Fibroblast of villous mesenchyme (primary cell): ENCODE measurements around the gene SSH2. TPM values are rescaled to one million over a fixed set of nuclear protein-coding genes. Genes with fewer than 3 reads are reported as not detected.
A peak's percentile ranks its signal among the peaks of the same experiment; 100 is the strongest.

Source experiments
- DNase-seq: peaks from one replicate; pipeline ENCODE4 v3.0.0-alpha.2; 2010; ENCODE audit warnings: low read depth
- H3K4me3 ChIP-seq: 2 replicates; pipeline ENCODE4 v1.5.1; 2011; ENCODE audit warnings: low read depth, mild to moderate bottlenecking, low read length
- total RNA-seq: library from RNA; depleted of rRNA; stranded (reverse); fragments of >200 nt; gene quantifications from 2 replicates; pipeline ENCODE4 v1.2.3, GENCODE V29; 2012
- TF ChIP-seq, protein P1 (sequence below): IDR thresholded peaks from 2 replicates; pipeline ENCODE4 v1.5.1; 2012; ENCODE audit warnings: low read depth, mild to moderate bottlenecking, low read length; ENCODE audit not compliant: insufficient read depth

Gene SSH2
- total RNA-seq, 1 donor: 19.0 TPM

DNA sequence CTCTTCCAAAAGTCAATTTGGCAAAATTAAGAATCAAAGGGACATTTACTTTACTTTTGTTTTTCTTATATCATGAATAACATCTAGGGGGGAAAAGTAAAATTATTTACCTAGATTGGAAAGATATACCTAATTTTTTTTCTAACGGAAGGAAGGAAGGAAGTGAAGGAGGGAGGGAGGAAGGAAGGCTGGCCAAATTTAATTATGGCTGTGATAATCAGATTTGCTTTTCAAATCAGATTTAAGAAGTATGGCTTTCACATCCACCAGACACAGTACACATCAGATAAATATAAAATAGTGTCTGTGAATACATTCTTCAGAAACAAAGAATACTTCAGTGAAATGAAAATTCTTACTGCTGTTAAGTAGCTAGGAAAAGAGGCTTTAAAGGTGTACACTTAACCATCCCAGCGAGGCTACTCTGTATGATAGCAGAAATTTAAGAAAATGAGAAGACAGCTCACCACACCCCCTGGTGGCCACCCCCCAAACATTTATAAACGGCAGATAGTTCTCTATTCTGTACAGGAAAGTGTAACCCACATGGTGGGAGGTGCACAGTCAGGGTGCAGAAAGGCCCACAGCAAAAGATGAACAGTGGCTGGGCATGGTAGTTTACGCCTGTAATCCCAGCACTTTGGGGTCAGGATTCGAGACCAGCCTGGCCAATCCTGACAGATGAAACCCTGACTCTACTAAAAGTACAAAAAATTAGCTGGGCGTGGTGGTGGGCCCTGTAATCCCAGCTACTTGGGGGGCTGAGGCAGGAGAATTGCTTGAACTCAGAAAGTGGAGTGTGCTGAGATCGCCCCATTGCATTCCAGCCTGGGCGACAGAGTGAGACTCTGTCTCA, 150.8 kb downstream of the SSH2 start:
- TF ChIP-seq, protein P1, sequence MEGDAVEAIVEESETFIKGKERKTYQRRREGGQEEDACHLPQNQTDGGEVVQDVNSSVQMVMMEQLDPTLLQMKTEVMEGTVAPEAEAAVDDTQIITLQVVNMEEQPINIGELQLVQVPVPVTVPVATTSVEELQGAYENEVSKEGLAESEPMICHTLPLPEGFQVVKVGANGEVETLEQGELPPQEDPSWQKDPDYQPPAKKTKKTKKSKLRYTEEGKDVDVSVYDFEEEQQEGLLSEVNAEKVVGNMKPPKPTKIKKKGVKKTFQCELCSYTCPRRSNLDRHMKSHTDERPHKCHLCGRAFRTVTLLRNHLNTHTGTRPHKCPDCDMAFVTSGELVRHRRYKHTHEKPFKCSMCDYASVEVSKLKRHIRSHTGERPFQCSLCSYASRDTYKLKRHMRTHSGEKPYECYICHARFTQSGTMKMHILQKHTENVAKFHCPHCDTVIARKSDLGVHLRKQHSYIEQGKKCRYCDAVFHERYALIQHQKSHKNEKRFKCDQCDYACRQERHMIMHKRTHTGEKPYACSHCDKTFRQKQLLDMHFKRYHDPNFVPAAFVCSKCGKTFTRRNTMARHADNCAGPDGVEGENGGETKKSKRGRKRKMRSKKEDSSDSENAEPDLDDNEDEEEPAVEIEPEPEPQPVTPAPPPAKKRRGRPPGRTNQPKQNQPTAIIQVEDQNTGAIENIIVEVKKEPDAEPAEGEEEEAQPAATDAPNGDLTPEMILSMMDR: peak; percentile 77
- H3K4me3 ChIP-seq: no peak overlapping the region
- DNase-seq: peak; percentile 72

DNA sequence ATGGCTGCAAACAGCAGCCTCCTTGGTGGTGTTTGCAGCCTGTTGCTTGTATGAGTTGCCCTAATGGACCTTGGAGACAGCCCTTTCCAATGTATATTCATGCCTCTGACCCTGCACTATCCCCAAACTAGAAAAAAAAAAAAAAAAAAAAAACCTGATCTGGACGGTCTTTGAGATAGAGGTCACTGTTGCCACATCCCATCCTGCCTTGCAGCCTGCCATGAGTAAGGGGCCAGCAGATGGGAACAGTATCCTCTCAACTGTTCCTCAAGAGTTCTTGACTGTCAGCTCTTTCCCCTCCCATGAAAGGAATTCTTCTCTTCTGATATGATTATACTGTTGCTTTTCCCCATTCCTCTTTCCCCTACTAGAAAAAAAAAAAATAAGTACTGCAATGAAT, 152.4 kb downstream of the SSH2 start:
- no peak overlapping the region for H3K4me3 ChIP-seq
- DNase-seq: no peak

GRCh38 chr17:29776026-29776425, 154.0 kb downstream of the SSH2 start:
- no peak for DNase-seq
- TF ChIP-seq, protein P1: no peak
- no peak overlapping the region for H3K4me3 ChIP-seq

More for the DNA sequence above, 152.4 kb downstream of the SSH2 start:
- TF ChIP-seq, protein P1: no peak

GRCh38 chr17:29772981-29773380, 157.0 kb downstream of the SSH2 start:
- DNase-seq: no peak
- H3K4me3 ChIP-seq: no peak overlapping the region
- TF ChIP-seq, protein P1: no peak

DNA sequence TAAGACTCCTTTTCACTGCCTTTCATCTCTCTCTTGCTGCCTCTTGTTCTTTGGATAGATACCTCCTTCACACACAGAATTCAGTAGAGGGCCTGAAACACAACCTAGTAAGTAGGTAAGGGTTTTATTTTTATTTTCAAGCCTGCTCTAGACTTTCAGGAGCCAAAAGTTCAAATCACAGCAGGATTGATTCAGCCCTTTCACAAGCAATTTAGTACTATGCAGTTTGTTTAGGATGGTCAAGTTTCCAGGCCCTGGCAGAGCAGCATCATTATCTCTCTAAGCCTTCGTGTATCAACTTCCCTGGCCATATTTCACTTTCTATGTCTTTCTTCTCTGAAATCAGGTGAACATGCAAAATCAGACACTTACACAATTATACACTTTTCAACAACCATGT, 158.5 kb downstream of the SSH2 start:
- H3K4me3 ChIP-seq: no peak overlapping the region
- no peak for DNase-seq
- TF ChIP-seq, protein P1: no peak

DNA sequence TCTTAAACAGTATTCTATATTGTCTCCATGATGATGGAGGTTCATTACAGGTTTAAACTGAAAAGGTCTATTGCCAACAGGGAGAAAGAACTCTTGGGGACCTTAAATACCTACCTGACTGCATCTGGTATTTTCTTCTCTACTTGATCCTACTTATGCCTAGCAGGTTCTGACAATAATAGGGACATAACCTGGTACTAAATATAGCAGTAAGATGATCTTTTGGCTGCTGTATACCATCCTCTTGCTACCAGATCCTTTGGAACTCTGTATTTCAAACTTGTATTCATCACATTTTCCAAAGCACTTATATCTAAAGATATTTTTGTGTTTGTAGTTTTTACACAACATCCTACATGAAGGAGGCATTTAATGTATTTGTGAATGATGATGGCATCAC, 160.8 kb downstream of the SSH2 start:
- TF ChIP-seq, protein P1: no peak
- H3K4me3 ChIP-seq: no peak overlapping the region
- DNase-seq: no peak
